ENCODE measurements around the gene THY1. TPM values are rescaled to one million over a fixed set of nuclear protein-coding genes. Genes with fewer than 3 reads are reported as not detected.

The THY1 gene
- total RNA-seq, 1 donor from 2014 or later, result 37.3 TPM

DNA sequence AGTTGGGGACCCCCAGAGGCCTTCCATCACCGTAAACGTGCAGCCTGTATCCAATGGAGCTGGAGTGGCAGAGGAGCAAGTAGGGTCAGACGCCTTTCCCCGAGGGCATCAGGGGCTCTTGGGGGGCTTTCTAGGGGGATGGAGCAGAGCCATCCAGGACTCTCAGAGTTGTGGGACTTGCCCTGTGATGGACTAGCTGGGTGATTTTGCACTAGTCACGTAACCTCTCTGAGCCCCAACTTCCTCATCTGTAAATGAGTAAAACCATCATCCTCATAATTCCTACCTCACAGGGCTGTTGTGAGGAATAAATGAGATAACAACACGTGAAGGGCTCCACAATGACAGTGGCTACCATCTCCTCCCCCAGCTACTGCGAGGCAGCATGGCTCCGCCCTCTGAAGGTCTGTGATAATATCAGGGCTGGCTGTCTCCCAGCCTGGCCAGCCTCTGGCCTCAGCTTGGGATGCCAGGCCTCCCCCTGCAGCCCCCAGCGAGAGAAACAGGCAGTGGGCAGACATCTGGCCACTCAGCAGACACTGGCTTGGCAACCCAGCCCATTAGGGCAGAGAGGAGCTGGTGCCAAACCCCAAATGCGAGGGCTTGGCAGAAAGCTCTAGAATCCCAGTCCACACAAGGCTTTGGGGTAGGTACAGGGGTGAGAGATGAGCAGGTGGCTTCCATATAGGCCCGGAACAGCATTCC lies 48.2 kb downstream of the THY1 start:
- Mint-ChIP-seq H3K27me3 (ENCODE audit: low read depth) (no peaks in the 10 kb centered on the region), H3K4me3 (ENCODE audit: low read depth) (no peak overlapping the region), H3K36me3 (ENCODE audit: low read depth) (no peaks in the 10 kb centered on the region), H3K27ac (no peak overlapping the region), H3K9me3 (no peaks in the 10 kb centered on the region), H3K4me1 (ENCODE audit: low read depth) (peaks cover 4% of the 10 kb centered on the region)
- intact Hi-C loops (cut with micrococcal nuclease), result loop anchor here (1.0 kb wide), 1 partner anchor 18 kb away; no protein-coding TSS in a partner anchor
- no peak for DNase-seq (ENCODE audit: low spot score)

DNA sequence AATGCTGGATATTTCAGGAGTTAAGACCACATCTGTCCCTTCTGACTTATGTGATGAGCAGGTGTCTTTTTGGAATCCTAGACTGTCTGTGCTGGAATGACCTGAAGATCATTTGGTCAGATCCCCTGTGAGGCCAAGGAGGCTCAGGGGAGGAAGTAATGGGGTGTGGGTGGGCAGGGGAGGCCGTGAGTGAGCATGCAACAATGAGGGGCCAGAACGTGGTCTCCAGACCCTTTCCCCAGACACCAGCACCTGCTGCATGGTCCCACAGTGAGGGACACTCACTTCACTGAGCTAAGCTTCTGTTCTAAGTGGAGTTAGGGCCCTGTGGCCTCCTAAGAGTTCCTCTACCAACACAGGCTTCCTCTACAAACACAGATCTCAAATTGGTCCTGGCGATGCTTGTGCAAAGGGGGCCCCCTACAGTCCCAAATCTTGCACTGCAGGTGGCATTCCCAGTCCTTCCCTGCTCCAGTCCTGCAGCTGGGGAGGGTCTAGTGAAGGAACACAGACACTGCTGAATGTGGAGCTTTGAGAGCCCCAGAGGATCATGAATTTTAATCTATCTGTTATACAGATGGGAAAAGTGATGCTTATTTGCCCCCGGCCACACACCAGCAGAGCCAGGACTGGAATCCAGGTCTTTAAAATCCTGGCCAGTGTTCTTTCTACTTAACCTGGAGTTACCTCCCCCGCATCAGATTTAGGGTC lies 48.9 kb downstream of the THY1 start:
- Mint-ChIP-seq H3K9me3 (no peaks in the 10 kb centered on the region), H3K4me3 (ENCODE audit: low read depth) (no peak overlapping the region), H3K27me3 (ENCODE audit: low read depth) (no peaks in the 10 kb centered on the region), H3K27ac (no peak overlapping the region), H3K4me1 (ENCODE audit: low read depth) (peaks cover 4% of the 10 kb centered on the region), H3K36me3 (ENCODE audit: low read depth) (no peaks in the 10 kb centered on the region)
- intact Hi-C loops (cut with micrococcal nuclease), result loop anchor here (1.0 kb wide), 1 partner anchor 18 kb away; no protein-coding TSS in a partner anchor
- no peak for DNase-seq (ENCODE audit: low spot score)

DNA sequence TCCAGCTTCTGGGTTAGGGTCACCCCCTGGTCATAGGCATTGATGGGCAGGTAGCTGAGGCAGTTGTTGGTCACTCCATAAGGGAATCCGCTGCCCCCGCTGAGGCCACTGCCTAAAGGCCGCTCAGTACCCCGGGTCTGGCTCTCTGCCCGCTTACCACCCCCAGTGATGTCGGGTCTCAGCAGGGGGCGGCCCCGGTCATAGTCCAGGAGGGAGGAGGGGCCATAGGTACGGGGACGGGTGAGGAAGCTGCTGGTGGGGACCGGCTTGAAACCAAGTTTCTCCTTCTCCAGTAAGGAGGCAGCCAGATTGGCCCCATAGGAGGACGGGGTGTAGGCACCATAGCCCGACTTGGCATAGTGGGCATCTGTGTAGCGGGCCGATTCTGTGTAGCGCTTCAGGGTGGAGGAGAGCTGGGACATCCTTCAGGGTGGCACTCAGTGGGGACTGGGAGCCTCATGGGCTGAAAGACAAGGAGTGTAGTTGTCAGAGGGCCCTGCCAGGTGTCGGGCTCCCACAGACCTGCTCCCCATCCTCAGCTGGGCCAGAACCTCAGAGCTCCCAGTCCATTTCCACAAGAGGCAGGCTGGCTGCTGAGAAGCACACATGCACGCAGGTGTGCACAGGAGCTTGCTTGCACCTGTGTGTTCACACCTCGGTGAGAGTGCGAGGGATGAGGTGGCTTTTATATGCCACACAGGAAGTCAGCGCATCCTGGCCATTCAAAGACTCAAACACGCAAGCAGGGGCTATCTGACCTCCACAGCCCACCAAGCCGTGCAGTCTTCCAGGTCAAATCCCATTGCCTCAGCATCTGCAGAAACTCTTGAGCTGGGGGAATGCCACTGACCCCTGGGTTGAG lies 49.7 kb downstream of the THY1 start:
- Mint-ChIP-seq H3K4me1 (ENCODE audit: low read depth) (peaks cover 4% of the 10 kb centered on the region), H3K27me3 (ENCODE audit: low read depth) (no peaks in the 10 kb centered on the region), H3K36me3 (ENCODE audit: low read depth) (no peaks in the 10 kb centered on the region), H3K4me3 (ENCODE audit: low read depth) (no peak overlapping the region), H3K9me3 (no peaks in the 10 kb centered on the region), H3K27ac (no peak overlapping the region)
- DNase-seq (ENCODE audit: low spot score), result no peak
- intact Hi-C loops (cut with micrococcal nuclease), result no loop called here

DNA sequence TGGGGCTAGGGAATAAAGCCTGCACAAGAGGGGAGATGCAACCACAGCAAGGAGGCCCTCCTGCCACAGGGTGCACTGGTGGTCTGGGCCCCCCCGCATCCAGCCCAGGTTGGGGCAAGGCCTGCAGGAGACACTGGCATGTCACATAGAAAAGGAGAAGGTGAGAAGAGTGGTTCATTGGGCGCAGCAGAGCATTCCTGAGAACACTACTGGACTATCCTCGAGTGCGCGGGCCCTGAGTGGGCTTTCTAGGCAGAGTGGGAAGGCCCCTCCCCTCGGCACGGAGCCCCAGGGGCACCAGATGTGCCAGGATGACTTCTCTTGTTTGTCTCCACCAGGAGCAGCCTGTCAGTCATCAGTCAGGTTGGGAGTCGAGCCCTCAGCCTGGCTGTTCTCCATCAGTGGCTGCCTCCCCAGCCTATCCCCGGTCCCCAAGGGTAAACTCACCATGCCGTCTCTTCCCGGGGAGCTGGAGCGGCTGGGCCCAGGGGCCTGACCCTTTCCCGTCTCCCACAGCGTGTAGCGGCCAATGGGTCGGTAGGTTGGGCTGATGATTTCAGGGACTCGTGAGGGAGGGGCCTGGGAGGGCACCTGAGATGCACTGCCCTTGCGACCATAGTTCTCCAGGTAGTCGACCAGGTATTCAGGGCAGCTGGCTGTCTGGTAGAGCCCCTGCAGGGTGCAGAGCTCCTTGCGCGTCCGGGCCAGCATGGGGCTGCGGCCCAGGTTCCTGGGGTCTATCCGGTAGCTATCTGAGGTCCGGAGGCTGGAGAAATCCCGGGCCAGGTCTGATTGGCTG lies 50.5 kb downstream of the THY1 start:
- Mint-ChIP-seq H3K4me1 (ENCODE audit: low read depth) (peaks cover 4% of the 10 kb centered on the region), H3K9me3 (no peaks in the 10 kb centered on the region), H3K27ac (no peak overlapping the region), H3K27me3 (ENCODE audit: low read depth) (peaks cover 2% of the 10 kb centered on the region), H3K4me3 (ENCODE audit: low read depth) (no peak overlapping the region), H3K36me3 (ENCODE audit: low read depth) (no peaks in the 10 kb centered on the region)
- DNase-seq (ENCODE audit: low spot score), result no peak
- intact Hi-C loops (cut with micrococcal nuclease), result no loop called here

DNA sequence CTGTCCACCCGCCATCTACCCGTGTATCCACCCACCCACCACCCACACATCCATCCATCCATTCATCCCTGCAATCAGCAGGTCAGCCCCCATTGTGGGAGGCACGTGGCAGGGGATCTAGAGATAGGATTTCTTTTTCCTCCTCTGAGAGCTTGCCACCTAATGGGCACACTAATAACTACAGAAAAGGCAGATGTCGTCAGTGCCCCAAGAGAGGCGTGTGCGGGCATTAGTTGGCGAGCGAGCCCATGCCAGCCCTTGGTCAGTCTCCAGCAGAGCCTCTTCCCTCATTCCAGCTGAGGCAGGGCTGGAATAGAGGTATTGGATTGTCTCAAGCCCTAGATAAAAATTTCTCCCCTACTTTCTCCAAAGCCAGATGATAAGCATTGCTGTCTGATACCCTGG lies 51.2 kb downstream of the THY1 start:
- H3K36me3 Mint-ChIP-seq (ENCODE audit: low read depth), result no peaks in the 10 kb centered on the region
- no peaks in the 10 kb centered on the region for H3K9me3 Mint-ChIP-seq
- intact Hi-C loops (cut with micrococcal nuclease), result no loop called here
- peaks cover 2% of the 10 kb centered on the region for H3K27me3 Mint-ChIP-seq (ENCODE audit: low read depth)
- no peak for DNase-seq (ENCODE audit: low spot score)
- H3K27ac Mint-ChIP-seq, result no peak overlapping the region
- no peak overlapping the region for H3K4me3 Mint-ChIP-seq (ENCODE audit: low read depth)
- peaks cover 4% of the 10 kb centered on the region for H3K4me1 Mint-ChIP-seq (ENCODE audit: low read depth)

DNA sequence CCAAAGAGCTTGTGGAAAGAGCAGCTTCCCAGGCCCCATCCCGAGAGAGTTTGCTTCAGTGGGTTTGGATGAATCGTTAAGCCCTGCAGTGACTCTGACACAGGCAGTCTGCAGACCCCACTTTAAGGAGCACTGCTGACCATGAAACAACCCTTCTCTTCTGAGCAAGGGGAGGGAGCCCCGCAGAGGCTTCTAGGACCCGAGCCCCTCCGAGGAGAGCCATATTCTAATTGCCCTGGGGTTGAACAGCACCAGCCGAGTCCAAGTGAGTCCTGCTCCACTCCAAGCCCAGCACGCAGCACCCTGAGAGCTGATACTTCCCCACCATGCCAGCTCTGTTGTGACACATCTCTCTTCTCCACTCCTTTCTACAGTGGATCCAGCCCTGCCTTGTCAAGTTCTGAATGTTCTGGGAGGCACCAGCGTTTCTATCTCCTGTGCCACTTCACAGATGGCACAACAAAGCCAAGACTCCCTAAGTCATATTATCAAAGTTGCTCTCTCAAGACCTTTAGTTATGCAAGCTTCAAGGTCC lies 51.8 kb downstream of the THY1 start:
- no peak overlapping the region for H3K27ac Mint-ChIP-seq
- H3K4me3 Mint-ChIP-seq (ENCODE audit: low read depth), result no peak overlapping the region

DNA sequence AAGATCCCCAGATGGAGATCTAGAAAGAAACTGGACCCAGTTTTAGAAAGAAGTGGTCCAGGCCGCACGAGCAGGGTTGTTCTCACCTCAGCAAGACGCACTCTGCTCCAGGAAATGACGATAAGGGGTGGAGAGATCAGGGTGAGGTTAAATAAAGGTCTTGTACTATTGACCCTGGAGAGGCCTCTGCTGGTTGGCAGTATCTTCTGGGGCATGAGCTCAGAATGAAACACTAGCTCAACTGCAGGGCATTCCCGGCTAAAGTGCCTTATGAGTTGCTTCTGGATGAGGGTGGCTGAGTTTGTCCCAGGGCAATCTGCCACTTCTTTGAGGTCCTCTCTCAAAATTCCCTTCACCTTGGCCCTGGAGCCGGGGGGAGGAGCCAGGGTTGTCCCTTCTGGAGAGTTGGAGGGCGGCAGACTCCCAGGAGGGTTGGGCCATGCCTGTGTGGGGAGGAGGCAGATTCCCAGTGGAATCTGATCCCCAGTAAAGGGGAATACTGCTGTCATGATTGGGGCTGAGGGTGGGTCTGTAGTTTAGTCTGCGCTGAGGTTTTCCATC lies 52.4 kb downstream of the THY1 start:
- H3K9me3 Mint-ChIP-seq, result no peaks in the 10 kb centered on the region
- no peak for DNase-seq (ENCODE audit: low spot score)
- H3K4me1 Mint-ChIP-seq (ENCODE audit: low read depth), result peaks cover 4% of the 10 kb centered on the region
- peaks cover 8% of the 10 kb centered on the region for H3K27me3 Mint-ChIP-seq (ENCODE audit: low read depth)
- intact Hi-C loops (cut with micrococcal nuclease), result no loop called here
- H3K27ac Mint-ChIP-seq, result no peak overlapping the region
- no peaks in the 10 kb centered on the region for H3K36me3 Mint-ChIP-seq (ENCODE audit: low read depth)
- H3K4me3 Mint-ChIP-seq (ENCODE audit: low read depth), result no peak overlapping the region

More for the DNA sequence above, 51.8 kb downstream of the THY1 start:
- no peak for DNase-seq (ENCODE audit: low spot score)
- intact Hi-C loops (cut with micrococcal nuclease), result no loop called here
- Mint-ChIP-seq H3K27me3 (ENCODE audit: low read depth) (peaks cover 8% of the 10 kb centered on the region), H3K36me3 (ENCODE audit: low read depth) (no peaks in the 10 kb centered on the region), H3K4me1 (ENCODE audit: low read depth) (peaks cover 4% of the 10 kb centered on the region), H3K9me3 (no peaks in the 10 kb centered on the region)

DNA sequence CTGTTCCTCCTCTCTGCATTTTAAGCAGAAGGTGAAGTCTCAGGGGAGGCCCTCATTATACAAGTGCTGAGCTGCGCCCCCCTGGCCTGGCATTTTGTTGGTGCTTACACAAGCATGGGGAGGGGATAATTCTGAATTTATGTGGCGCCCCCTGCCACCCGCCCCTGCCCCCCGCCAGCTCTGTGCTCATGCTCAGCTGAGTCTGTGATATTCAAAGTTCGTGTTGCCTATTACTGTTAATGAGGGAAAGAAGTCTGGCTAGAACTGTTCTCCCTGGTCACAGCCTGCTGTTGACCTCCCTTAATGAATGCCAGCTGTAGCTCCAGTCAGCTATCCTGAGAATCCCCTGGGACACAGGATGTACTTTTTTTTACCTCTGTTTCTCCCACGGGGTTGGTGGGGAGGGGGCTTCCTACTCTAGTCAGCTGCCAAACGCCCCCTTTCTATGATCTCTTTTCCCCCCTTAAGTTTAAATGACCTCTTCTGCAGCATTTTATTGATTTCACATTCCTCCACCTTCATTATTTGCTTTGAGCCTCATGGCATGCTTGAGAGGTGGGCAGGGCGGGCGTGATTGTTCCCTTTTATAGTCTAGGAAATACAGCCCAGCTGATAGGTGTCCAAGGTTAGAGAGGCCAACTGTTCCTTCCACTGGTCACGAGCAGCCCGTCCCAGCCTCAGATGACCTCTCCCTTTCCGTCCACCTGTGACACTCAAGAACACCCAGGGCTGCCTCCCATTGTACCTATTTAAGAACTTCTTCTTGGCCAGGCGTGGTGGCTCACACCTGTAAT lies 53.6 kb downstream of the THY1 start:
- intact Hi-C loops (cut with micrococcal nuclease), result no loop called here
- Mint-ChIP-seq H3K9me3 (no peaks in the 10 kb centered on the region), H3K36me3 (ENCODE audit: low read depth) (no peaks in the 10 kb centered on the region), H3K27ac (no peak overlapping the region), H3K27me3 (ENCODE audit: low read depth) (peaks cover 19% of the 10 kb centered on the region), H3K4me3 (ENCODE audit: low read depth) (no peak overlapping the region), H3K4me1 (ENCODE audit: low read depth) (peaks cover 7% of the 10 kb centered on the region)
- no peak for DNase-seq (ENCODE audit: low spot score)

DNA sequence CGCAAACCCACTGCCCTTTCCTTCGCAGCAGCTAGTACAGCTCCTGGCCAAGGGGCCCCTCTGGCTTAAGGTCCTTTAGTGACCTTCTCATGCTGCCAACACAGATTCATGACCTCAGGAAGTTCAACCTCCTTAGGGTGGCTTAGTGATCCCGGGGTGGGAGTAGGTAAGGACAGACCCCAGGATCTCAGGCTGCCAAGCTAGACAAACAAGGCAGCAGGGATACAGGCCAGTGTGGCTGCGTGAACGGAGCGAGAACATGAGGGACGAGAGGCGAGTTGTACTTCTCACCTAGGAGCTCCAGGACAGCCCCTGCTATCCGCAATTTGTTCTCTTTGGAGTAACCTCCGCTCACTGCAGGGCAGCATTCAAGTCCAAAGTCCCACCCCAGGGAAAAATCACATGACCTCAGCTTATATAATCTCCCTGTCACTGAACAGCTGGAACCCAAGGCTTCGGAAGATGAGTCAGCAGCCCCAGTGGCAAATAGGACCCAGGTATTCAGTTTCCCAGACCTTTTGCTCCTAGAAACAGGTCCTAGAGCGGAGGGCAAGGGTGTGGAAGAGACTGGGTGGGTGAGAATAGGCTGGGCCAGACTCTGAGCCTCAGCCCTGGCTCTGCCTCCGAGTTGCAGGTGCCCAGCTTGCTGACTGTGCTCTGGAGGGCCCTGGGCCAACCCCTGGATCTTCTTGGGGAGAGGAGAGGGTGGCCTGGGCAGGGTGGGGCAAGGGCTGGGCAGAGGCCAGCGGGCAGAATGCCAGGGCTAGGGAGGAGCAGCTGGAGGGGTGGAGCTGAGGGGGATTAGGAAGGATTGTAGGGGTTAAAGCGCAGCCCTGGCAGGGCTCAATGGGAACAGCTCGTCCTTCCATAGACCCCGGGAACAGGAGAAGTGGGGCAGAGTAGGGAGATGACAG lies 54.6 kb downstream of the THY1 start:
- H3K27me3 Mint-ChIP-seq (ENCODE audit: low read depth), result peaks cover 19% of the 10 kb centered on the region
- H3K36me3 Mint-ChIP-seq (ENCODE audit: low read depth), result no peaks in the 10 kb centered on the region
- H3K27ac Mint-ChIP-seq, result no peak overlapping the region
- H3K9me3 Mint-ChIP-seq, result no peaks in the 10 kb centered on the region
- peaks cover 4% of the 10 kb centered on the region for H3K4me1 Mint-ChIP-seq (ENCODE audit: low read depth)
- intact Hi-C loops (cut with micrococcal nuclease), result no loop called here
- no peak for DNase-seq (ENCODE audit: low spot score)
- H3K4me3 Mint-ChIP-seq (ENCODE audit: low read depth), result no peak overlapping the region

DNA sequence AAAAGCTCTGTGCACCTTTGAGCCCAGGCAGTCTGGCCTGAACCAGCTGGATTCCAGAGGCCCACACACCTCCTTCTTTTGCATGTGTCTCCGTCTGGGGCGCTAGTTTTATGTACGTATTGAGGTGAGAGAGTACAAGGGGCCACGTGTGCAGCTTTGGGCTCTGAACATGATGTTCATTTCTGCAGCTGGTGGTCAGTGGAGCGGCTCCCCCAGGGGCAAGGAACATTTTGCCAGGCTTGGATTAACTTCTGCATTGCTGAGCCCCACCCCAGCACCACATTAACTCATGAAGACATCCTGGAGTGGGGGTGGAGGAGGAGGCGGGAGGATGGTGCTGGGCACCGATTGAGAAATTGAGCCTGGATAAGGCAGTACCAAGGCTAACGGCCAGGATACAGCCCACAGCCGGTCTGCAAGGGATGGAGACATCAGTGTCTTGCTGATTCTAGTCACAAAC lies 55.3 kb downstream of the THY1 start:
- Mint-ChIP-seq H3K27ac (no peak overlapping the region), H3K4me1 (ENCODE audit: low read depth) (peaks cover 3% of the 10 kb centered on the region), H3K4me3 (ENCODE audit: low read depth) (no peak overlapping the region), H3K36me3 (ENCODE audit: low read depth) (no peaks in the 10 kb centered on the region), H3K27me3 (ENCODE audit: low read depth) (peaks cover 22% of the 10 kb centered on the region), H3K9me3 (no peaks in the 10 kb centered on the region)
- intact Hi-C loops (cut with micrococcal nuclease), result no loop called here
- DNase-seq (ENCODE audit: low spot score), result no peak
